ENCODE measurements around the gene WDR53.
"Not testable (repeated sequence)": the region's sequence is repeated elsewhere in the genome, so short reads cannot be mapped to it uniquely, and the experiment has no call there.

Gene WDR53

DNA sequence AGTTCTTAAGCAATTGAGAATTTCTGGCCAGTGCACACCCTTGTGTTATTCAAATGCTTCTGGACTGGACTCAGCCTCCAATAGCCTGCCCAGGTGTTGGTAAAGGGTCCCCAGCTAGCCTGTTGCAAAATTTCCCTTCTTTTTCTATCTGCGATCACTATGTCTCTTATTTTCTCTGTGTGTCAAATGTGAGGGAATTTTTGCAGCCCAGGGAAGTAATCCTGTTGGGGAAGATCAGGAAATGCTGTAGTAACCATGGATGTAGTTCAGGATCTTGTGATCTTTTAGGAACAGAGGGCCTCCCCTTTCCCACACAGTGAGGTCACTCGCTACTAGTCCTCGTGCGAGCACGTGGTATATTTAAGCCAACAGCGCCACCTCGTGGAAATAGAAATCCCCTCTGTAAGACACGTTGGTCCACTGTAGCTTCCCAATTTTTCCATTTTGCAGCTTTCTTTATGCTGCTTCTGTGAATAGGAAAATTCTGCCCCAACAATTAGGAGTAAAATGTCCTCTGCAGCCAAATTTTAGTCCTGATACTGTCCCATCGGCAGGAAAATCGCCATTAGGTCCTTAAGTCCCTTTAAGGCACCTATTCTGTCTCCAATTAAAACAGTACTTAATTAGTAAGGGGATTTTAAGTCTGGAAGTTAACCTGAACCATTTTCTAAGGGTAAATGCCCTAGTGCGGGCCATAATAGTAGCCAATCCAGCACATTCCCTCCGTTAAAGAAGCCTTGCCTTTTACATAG lies 49.2 kb downstream of the WDR53 start:
- TF ChIP-seq, protein P1, sequence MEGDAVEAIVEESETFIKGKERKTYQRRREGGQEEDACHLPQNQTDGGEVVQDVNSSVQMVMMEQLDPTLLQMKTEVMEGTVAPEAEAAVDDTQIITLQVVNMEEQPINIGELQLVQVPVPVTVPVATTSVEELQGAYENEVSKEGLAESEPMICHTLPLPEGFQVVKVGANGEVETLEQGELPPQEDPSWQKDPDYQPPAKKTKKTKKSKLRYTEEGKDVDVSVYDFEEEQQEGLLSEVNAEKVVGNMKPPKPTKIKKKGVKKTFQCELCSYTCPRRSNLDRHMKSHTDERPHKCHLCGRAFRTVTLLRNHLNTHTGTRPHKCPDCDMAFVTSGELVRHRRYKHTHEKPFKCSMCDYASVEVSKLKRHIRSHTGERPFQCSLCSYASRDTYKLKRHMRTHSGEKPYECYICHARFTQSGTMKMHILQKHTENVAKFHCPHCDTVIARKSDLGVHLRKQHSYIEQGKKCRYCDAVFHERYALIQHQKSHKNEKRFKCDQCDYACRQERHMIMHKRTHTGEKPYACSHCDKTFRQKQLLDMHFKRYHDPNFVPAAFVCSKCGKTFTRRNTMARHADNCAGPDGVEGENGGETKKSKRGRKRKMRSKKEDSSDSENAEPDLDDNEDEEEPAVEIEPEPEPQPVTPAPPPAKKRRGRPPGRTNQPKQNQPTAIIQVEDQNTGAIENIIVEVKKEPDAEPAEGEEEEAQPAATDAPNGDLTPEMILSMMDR (IDR thresholded peaks at IDR 0.05; ENCODE audit: low read depth, low read length, missing control alignments): peak; percentile 32
- in situ Hi-C loops (cut with HindIII; ENCODE audit: low sequenced_read_pairs): no loop called here
- H3K4me3 ChIP-seq (ENCODE audit: low read depth, low read length): no peak overlapping the region
- peak; percentile 39 for DNase-seq (ENCODE audit: low read depth)

DNA sequence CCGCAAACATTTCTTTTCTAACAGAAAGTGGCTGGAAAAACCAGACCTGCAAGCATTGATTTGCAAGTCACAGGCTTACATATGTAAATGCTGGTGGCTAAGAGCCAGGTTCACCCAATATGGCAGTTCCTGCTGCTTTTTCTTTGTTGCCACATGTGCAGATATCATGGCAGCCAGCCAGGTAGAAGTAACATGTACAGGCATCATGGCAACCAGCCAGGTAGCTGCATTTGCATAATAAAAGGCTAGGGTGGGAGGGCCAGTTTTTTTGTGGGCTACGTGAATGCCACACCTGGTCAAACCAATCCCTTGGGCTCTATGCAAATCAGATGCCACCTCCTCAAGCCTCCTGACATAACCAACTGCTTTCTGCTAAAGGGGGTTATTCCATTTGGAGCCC lies 50.4 kb downstream of the WDR53 start:
- TF ChIP-seq, protein P1 (IDR thresholded peaks at IDR 0.05; ENCODE audit: low read depth, low read length, missing control alignments): no peak
- DNase-seq (ENCODE audit: low read depth): no peak
- H3K4me3 ChIP-seq (ENCODE audit: low read depth, low read length): no peak overlapping the region
- in situ Hi-C loops (cut with HindIII; ENCODE audit: low sequenced_read_pairs): no loop called here

DNA sequence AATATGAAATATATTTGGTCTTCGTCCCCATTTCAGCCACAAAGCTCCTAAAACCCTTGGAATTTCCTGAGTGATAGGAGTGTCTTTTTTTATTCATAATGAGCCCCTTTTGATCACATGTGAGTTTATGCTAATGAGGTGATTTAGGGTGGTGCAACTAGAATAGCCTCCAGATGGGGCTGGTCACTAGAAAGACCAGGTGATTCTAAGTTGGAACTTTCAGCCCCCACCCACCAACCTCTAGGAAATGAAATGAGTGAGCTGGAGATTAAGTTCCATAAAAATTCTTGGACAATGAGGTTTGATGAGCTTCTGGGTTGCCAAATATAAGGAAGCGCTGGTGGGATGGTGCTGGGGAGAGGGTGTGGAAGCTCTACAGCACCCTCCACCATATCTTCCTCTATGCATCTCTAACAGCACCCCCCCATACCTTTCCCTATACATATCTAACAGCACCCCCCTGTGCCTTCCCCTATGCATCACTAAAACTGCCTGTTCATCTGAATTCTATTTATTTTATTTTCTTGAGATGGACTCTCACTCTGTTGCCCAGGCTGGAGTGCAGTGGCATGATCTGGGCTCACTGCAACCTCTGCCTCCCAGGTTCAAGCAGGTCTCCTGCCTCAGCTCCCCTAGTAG lies 51.1 kb downstream of the WDR53 start:
- in situ Hi-C loops (cut with HindIII; ENCODE audit: low sequenced_read_pairs): no loop called here
- TF ChIP-seq, protein P1 (IDR thresholded peaks at IDR 0.05; ENCODE audit: low read depth, low read length, missing control alignments): no peak
- no peak for DNase-seq (ENCODE audit: low read depth)

DNA sequence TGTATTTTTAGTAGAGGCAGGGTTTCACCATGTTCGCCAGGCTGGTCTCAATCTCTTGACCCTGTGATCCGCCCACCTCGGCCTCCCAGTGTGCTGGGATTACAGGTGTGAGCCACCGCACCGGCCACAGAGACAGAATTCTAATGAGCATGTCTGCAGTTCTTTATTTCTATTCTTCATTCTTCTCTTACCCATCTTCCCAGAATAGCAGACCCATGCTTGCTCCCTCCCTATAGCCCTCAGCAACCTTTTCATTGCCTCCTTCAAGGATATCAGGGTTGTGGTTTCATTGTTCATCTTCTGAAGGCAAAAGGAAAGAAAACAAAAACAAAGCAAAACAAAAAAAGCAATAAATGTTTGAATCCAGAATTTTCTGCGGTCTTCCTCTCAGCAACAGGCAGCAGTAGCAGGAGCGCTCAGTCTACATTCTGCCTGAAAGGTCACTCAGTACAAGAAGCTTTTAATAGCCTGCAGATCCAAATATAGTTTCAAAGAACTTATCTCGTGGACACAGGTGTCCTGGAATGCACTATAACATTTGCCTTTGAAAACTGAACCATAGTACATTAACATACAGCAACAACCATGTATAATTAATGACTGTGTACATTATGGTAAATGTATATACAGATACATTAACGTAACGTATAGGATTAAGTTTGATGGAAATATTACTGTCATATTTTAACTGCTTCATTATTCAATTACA lies 53.3 kb downstream of the WDR53 start, which contains the start of gene SMCO1:
Gene SMCO1 (minus strand): TSS at position 434 of the 709 bp plus-strand sequence. CDS start 137 bp downstream, at position 297.
- TF ChIP-seq, protein P1 (IDR thresholded peaks at IDR 0.05; ENCODE audit: low read depth, low read length, missing control alignments): no peak
- H3K4me3 ChIP-seq (ENCODE audit: low read depth, low read length): no peak within 1 kb of the TSS
- DNase-seq (ENCODE audit: low read depth): no peak
- in situ Hi-C loops (cut with HindIII; ENCODE audit: low sequenced_read_pairs): no loop called here

More for the DNA sequence above, 51.1 kb downstream of the WDR53 start:
- no peak overlapping the region for H3K4me3 ChIP-seq (ENCODE audit: low read depth, low read length)

DNA sequence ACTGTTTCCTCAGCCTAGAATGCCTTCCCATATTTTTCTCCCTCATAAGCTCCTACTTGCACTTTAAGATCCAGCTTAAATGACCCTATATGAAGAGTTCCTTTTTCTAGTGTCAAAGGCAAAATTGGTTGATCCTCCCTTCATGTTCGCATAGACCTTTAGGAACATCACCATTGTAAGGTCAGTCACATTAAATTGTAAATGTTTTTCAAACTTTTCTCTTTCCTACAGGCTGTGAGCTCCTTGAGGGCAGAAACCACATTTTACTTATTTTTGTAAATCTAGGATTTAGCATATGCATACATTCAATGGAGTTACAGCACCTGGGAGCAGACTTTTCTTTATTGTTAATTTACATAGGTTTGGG lies 54.0 kb downstream of the WDR53 start:
- in situ Hi-C loops (cut with HindIII; ENCODE audit: low sequenced_read_pairs): no loop called here
- DNase-seq (ENCODE audit: low read depth): no peak
- TF ChIP-seq, protein P1 (IDR thresholded peaks at IDR 0.05; ENCODE audit: low read depth, low read length, missing control alignments): no peak
- H3K4me3 ChIP-seq (ENCODE audit: low read depth, low read length): no peak overlapping the region

DNA sequence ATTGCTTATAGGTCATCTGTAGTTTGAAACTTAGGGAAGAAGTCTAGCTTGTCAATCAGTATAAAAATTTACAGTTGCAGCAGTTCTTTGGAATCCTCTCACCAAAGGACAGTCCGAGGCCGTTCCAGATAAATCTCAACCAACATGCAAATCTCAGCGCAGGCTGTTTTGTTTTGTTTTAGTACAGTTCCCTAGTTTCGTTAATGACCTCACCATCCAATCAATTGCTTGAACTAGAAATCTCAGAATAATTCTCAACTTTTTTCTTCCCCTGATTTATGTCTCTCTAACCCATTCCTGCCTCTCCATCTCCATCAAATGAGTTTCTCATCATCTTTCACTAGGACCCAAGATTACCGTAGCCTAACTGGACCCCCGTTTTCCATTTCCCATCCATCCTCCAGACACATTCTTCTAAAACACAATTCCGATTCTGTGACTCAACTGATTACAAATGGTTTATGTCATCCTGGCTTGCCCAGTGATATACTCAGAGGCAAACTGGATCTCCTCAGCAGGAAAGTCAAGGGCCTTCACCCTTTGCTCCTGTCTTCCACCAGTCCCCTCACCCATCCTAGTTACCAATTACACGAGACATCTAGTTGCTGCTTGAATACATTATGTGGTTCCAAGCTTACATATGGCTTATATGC lies 54.5 kb downstream of the WDR53 start:
- in situ Hi-C loops (cut with HindIII; ENCODE audit: low sequenced_read_pairs): no loop called here
- TF ChIP-seq, protein P1 (IDR thresholded peaks at IDR 0.05; ENCODE audit: low read depth, low read length, missing control alignments): no peak
- DNase-seq (ENCODE audit: low read depth): no peak
- H3K4me3 ChIP-seq (ENCODE audit: low read depth, low read length): no peak overlapping the region

DNA sequence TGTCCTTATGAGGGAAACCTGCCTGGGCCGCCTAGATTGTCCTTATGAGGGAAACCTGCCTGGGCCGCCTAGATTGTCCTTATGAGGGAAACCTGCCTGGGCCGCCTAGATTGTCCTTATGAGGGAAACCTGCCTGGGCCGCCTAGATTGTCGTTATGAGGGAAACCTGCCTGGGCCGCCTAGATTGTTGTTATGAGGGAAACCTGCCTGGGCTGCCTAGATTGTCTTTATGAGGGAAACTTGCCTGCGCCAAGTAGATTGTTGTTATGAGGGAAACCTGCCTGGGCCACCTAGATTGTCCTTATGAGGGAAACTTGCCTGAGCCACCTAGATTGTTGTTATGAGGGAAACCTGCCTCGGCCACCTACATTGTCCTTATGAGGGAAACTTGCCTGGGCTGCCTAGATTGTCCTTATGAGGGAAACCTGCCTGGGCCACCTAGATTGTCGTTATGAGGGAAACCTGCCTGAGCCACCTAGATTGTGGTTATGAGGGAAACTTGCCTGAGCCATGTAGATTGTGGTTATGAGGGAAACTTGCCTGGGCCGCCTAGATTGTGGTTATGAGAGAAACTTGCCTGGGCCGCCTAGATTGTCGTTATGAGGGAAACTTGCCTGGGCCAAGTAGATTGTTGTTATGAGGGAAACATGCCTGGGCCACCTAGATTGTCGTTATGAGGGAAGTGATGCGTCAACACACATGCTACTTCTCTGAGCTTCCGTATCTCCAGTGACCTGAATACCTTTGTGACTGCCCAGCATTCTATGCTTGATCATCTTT lies 56.5 kb downstream of the WDR53 start:
- DNase-seq (ENCODE audit: low read depth); H3K4me3 ChIP-seq (ENCODE audit: low read depth, low read length): not testable (repeated sequence)

DNA sequence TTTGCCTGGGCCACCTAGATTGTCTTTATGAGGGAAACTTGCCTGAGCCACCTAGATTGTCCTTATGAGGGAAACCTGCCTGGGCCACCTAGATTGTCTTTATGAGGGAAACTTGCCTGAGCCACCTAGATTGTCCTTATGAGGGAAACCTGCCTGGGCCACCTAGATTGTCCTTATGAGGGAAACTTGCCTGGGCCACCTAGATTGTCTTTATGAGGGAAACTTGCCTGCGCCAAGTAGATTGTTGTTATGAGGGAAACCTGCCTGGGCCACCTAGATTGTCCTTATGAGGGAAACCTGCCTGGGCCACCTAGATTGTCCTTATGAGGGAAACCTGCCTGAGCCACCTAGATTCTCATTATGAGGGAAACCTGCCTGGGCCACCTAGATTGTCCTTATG lies 57.2 kb downstream of the WDR53 start:
- DNase-seq (ENCODE audit: low read depth); H3K4me3 ChIP-seq (ENCODE audit: low read depth, low read length); in situ Hi-C loops (cut with HindIII; ENCODE audit: low sequenced_read_pairs): not testable (repeated sequence)

More for the DNA sequence above, 56.5 kb downstream of the WDR53 start:
- in situ Hi-C loops (cut with HindIII; ENCODE audit: low sequenced_read_pairs): not testable (repeated sequence)

Data from astrocyte of the cerebellum (primary cell).